ENCODE results near the gene SLC35G1. TPM values are rescaled to one million over a fixed set of nuclear protein-coding genes. Genes with fewer than 3 reads are reported as not detected.

SLC35G1 gene
- total RNA-seq = 1 to 10 TPM; 2.5 to 7.5 (median 4.3) TPM

DNA sequence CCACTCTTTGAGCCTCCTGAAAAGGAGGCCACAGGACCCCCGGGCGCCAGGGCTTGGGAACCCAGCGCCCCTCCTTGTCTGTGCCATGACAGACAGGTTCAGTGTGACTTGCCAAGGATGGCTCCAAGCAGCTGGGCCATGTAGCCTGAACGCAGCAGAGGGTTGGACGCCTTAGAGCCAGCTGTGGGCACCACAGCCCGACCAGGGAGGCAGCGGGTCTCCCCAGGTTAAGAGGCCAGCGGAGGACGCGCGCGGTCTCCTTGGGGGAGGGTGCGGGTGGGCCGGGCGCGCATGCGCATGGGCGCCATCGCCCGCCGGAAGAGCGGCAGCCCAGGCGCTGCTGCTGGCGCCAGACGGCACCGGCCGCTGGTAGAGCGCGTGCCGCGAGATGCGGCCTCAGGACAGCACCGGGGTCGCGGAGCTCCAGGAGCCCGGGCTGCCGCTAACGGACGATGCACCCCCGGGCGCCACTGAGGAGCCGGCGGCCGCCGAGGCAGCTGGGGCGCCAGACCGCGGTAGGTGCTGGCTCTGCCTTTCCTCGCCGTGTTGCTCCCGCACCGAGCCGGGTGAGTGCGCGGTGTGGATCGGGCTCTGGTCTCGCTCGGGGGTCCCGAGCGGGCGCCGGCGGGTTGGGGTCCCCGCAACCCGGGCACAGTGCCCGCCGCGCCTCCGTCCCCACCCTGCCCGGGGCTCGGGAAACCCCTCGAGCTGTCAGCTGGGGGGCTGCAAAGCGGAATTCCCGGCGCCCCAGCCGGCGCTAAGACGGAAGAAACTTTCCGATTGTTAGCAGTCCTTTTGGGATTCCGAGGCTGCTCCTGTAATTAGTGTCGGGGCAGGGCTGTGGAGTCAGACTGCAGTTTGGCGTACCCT, at the start of gene SLC35G1:
Gene SLC35G1, plus strand, starts transcription at position 333 of the 870 bp plus-strand sequence. Its CDS starts 56 bp downstream, at position 389.
- TF ChIP-seq POLR2A (IDR thresholded peaks at IDR 0.05) = peak in 1 of 2 donors; percentile 58
- TF ChIP-seq, protein P1, sequence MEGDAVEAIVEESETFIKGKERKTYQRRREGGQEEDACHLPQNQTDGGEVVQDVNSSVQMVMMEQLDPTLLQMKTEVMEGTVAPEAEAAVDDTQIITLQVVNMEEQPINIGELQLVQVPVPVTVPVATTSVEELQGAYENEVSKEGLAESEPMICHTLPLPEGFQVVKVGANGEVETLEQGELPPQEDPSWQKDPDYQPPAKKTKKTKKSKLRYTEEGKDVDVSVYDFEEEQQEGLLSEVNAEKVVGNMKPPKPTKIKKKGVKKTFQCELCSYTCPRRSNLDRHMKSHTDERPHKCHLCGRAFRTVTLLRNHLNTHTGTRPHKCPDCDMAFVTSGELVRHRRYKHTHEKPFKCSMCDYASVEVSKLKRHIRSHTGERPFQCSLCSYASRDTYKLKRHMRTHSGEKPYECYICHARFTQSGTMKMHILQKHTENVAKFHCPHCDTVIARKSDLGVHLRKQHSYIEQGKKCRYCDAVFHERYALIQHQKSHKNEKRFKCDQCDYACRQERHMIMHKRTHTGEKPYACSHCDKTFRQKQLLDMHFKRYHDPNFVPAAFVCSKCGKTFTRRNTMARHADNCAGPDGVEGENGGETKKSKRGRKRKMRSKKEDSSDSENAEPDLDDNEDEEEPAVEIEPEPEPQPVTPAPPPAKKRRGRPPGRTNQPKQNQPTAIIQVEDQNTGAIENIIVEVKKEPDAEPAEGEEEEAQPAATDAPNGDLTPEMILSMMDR (IDR thresholded peaks at IDR 0.05) = no peak
- TF ChIP-seq EP300 (IDR thresholded peaks at IDR 0.05) = peak in 1 of 2 donors; percentile 54
- Histone ChIP-seq H3K36me3 (no peaks in the 10 kb centered on the region), H3K27me3 (no peaks in the 10 kb centered on the region), H3K27ac (peak within 1 kb of the TSS in 3 of 4 donors; percentile 53 to 78 (median 60)), H3K4me3 (peak within 1 kb of the TSS; percentile 80 to 95 (median 90)), H3K9me3 (no peaks in the 10 kb centered on the region), H3K4me1 (peaks cover 0 to 17% (median 7%) of the 10 kb centered on the region in 4 donors)
- DNase-seq (ENCODE audit: low spot score in 2 of 2) = no peak
- WGBS, 2 donors = 1% methylated on average over 39 to 66 of the region's 82 CpGs

DNA sequence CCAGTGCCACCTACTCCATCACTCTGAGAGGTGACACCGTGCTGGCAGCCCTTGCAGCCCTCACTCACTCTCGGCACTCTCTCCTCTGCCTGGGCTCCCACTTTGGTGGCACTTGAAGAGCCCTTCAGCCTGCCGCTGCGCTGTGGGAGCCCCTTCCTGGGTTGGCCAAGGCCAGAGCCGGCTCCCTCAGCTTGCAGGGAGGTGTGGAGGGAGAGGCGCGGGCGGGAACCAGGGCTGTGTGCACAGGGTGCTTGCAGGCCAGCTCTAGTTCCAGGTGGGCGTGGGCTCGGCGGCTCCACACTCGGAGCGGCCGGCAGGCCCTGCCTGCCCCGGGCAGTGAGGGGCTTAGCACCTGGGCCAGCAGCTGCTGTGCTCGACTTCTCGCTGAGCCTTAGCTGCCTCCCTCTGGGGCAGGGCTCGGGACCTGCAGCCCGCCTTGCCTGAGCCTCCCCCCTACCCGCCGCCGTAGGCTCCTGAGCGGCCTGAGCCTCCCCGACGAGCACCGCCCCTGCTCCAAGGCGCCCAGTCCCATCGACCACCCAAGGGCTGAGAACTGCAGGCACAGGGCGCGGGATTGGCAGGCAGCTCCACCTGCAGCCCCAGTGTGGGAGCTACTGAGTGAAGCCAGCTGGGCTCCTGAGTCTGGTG, 48.7 kb upstream of the SLC35G1 start:
- H3K4me3 ChIP-seq = no peak overlapping the region
- WGBS, 2 donors = 90 to 93% methylated on average over 8 to 29 of the region's 30 CpGs
- H3K36me3 ChIP-seq = no peaks in the 10 kb centered on the region
- no peak for DNase-seq (ENCODE audit: low spot score in 2 of 2)
- H3K9me3 ChIP-seq = no peaks in the 10 kb centered on the region
- TF ChIP-seq POLR2A (IDR thresholded peaks at IDR 0.05) (no peak), EP300 (IDR thresholded peaks at IDR 0.05) (no peak)
- TF ChIP-seq, protein P1 (IDR thresholded peaks at IDR 0.05) = no peak
- H3K27me3 ChIP-seq = no peaks in the 10 kb centered on the region
- H3K4me1 ChIP-seq = no peaks in the 10 kb centered on the region
- no peak overlapping the region for H3K27ac ChIP-seq

DNA sequence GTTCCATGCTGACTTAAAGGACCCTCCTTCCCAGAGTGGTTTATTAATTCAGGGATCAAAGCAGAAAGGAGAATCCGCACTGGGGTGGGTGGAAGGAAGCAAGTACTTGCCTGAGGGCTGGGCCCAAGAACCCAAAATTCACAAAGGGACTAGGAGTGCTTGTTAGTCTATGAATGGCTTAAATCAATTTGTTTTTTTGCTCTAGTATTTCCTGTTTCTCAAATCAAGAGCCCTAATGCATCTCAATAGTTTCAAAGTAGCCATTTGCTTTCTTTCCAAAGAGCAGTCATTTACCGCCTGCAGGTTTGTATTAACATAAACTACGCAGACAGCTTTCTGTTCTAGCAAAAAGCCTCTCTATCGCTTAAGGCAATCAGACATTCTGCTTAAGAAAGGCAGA, 44.2 kb upstream of the SLC35G1 start:
- TF ChIP-seq POLR2A (IDR thresholded peaks at IDR 0.05) (no peak), EP300 (IDR thresholded peaks at IDR 0.05) (no peak)
- TF ChIP-seq, protein P1 (IDR thresholded peaks at IDR 0.05) = no peak
- WGBS, 2 donors = 71 to 78% methylated on average over 4 of the region's 4 CpGs
- no peaks in the 10 kb centered on the region for H3K36me3 ChIP-seq
- H3K27me3 ChIP-seq = no peaks in the 10 kb centered on the region
- H3K9me3 ChIP-seq = no peaks in the 10 kb centered on the region
- no peaks in the 10 kb centered on the region for H3K4me1 ChIP-seq
- DNase-seq (ENCODE audit: low spot score in 2 of 2) = no peak
- H3K27ac ChIP-seq = no peak overlapping the region
- H3K4me3 ChIP-seq = no peak overlapping the region

DNA sequence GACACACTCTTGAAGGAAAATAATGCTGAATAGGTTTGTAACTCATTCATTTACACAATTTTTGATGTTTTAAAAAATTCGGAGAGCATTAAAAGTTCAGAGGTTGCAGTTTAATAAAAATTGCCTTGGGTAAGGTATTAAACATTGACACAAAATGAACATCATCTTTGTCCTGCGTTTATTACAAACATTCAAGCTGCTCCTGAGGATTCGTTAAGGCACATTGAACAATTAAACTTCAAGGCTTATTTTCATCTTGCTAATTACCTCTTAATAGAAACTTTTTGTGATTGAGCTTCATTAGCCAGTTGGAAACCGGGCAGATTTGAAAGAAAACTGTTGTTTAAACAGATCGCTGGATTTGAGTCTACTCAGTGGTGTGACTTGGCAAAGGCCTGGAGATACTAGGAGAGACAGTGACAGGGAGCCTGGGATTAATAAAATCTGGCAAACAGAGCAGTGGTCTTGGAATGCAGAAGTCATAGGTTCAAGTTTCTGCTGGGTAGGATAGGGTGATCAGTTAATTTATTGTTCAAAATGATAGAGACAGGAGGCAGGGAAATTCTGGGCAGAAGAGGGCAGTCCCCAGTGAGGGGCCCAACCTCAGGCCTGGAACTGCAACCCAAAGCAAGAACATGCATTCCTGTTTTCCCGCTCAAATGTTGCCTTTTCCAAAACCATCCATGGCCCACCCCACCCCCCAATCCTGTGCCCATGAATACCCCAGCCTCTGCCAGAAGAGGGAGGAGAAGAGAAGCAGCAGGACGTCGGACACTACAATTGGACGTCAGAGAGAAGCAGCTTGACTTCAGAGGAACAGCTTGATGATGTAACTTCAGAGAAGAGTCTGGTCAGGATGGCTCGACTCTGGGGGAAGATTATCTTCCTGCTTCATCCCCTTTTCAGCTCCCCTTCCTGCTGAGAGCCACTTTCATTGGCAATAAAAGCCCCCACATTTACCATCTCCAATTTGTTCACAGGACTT, 43.5 kb upstream of the SLC35G1 start:
- Histone ChIP-seq H3K27ac (no peak overlapping the region), H3K4me1 (no peaks in the 10 kb centered on the region), H3K9me3 (no peaks in the 10 kb centered on the region), H3K36me3 (no peaks in the 10 kb centered on the region), H3K27me3 (no peaks in the 10 kb centered on the region), H3K4me3 (no peak overlapping the region)
- DNase-seq (ENCODE audit: low spot score in 2 of 2) = no peak
- 54 to 56% methylated on average over 10 of the region's 10 CpGs for WGBS, 2 donors
- TF ChIP-seq, protein P1 (IDR thresholded peaks at IDR 0.05) = no peak
- no peak for TF ChIP-seq POLR2A (IDR thresholded peaks at IDR 0.05)
- no peak for TF ChIP-seq EP300 (IDR thresholded peaks at IDR 0.05)
